GM12873 (cell line): Measurements from ENCODE around the gene POLDIP3.

ENCODE experiments used
- CTCF ChIP-seq: IDR thresholded peaks from 2 replicates; pipeline ENCODE4 v1.5.1; 2012; ENCODE audit warnings: low read depth, mild to moderate bottlenecking, moderate library complexity, low read length, control low read depth; ENCODE audit not compliant: insufficient read depth; ENCODE audit errors: missing control alignments

The POLDIP3 gene

GRCh38 chr22:42622061-42622710 is 7.5 kb upstream of the POLDIP3 start:
- no peak for TF ChIP-seq CTCF

- peak; percentile 96 for TF ChIP-seq CTCF
Observed at GRCh38 chr22:42621505-42622002, 6.9 kb upstream of the POLDIP3 start.

GRCh38 chr22:42620084-42620483 is 5.4 kb upstream of the POLDIP3 start:
- TF ChIP-seq CTCF: no peak

- no peak for TF ChIP-seq CTCF
Observed at GRCh38 chr22:42619261-42620063, 4.8 kb upstream of the POLDIP3 start.

GRCh38 chr22:42617155-42617983 is 2.7 kb upstream of the POLDIP3 start:
- no peak for TF ChIP-seq CTCF

GRCh38 chr22:42615092-42615859 is 593 bp upstream of the POLDIP3 start:
- no peak for TF ChIP-seq CTCF
